ENCODE measurements around the gene FAM81A. TPM values are rescaled to one million over a fixed set of nuclear protein-coding genes. Genes with fewer than 3 reads are reported as not detected.

Gene FAM81A
- total RNA-seq, 1 experiment from 2014 or later, result not detected

DNA sequence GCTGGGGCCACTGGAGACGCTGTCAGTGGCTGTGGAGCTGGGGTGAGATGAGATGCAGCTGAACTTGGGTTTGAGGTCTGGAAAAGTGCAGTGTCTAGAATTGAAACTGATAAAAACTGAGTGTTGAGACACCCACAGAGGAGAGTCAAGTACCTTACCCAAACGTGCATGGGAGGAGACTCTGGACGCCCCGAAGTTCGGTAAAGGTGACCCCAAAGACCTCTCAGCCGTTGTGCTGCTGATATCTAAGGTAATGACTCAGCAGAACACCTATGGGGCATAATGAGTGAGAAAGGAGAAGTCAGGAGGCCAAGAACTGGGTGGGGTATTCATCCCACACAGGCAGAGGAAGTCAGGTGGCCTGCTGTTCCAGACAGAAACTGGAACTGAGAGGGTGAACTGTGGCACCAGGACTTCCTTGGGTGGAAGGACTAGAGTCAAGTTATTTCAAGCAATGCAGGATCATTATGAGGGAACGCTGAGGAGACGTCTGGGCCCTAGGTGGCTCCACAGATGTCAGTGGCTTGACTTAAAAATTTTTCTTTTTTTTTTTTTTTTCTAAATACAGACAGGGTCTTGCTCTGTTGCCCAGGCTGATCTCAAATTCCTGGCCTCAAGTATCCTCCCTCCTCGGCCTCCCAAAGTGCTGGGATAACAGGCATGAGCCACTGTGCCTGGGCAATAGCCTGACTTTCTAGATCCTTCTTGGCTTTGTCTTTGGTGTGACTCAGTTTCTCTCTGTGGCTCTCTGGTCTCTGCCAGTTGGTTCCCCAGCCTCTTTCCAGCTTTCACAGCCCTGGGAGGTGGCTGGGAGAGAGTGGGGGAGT is 105.9 kb downstream of the FAM81A start:
- Histone ChIP-seq H3K79me2 (ENCODE audit: low read length) (no peaks in the 10 kb centered on the region), H3K9me3 (ENCODE audit: low read length) (no peaks in the 10 kb centered on the region), H3K4me1 (ENCODE audit: low read length) (peaks cover 4% of the 10 kb centered on the region), H3K27ac (ENCODE audit: low read length) (no peak overlapping the region), H3K4me3 (ENCODE audit: low read length) (no peak overlapping the region), H3K4me2 (ENCODE audit: low read depth, low read length, poor library complexity, severe bottlenecking) (no peak overlapping the region), H4K20me1 (ENCODE audit: insufficient read depth, low read depth, low read length) (no peaks in the 10 kb centered on the region), H2AFZ (ENCODE audit: low read length) (no peak overlapping the region), H3K27me3 (ENCODE audit: low read length) (no peaks in the 10 kb centered on the region), H3K36me3 (ENCODE audit: insufficient read depth, low read length) (no peaks in the 10 kb centered on the region), H3K9me2 (replicated peaks; ENCODE audit: insufficient read depth, low read length) (no peaks in the 10 kb centered on the region), H3K9ac (ENCODE audit: low read length) (no peak overlapping the region)
- DNase-seq, result no peak

DNA sequence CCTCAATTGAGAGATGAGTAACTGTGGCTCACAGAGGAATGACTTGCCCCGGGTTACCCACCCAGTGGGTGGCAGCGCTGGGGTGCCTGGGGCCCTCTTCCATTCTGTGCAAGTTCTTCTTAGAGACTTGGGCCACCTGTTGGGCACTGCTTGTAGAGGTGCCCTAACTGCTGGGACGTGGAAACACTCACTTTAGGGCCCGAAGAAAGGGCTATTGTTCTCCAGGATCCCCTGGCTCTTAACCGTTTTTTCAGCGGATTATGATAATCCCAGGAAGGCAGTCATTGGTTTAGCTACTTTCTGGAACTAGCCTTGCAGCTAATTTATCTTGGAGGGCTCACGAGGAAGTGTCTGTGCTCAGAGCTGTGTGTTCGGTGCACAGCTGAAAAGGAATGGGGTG is 107.6 kb downstream of the FAM81A start:
- no peaks in the 10 kb centered on the region for H4K20me1 ChIP-seq (ENCODE audit: insufficient read depth, low read depth, low read length)
- H2AFZ ChIP-seq (ENCODE audit: low read length), result no peak overlapping the region
- H3K4me1 ChIP-seq (ENCODE audit: low read length), result peaks cover 4% of the 10 kb centered on the region
- H3K36me3 ChIP-seq (ENCODE audit: insufficient read depth, low read length), result no peaks in the 10 kb centered on the region
- no peak overlapping the region for H3K9ac ChIP-seq (ENCODE audit: low read length)
- H3K79me2 ChIP-seq (ENCODE audit: low read length), result no peaks in the 10 kb centered on the region
- H3K27ac ChIP-seq (ENCODE audit: low read length), result no peak overlapping the region
- no peak for DNase-seq
- no peaks in the 10 kb centered on the region for H3K9me3 ChIP-seq (ENCODE audit: low read length)
- H3K4me2 ChIP-seq (ENCODE audit: low read depth, low read length, poor library complexity, severe bottlenecking), result no peak overlapping the region
- H3K4me3 ChIP-seq (ENCODE audit: low read length), result no peak overlapping the region
- no peaks in the 10 kb centered on the region for H3K9me2 ChIP-seq (replicated peaks; ENCODE audit: insufficient read depth, low read length)
- no peaks in the 10 kb centered on the region for H3K27me3 ChIP-seq (ENCODE audit: low read length)

DNA sequence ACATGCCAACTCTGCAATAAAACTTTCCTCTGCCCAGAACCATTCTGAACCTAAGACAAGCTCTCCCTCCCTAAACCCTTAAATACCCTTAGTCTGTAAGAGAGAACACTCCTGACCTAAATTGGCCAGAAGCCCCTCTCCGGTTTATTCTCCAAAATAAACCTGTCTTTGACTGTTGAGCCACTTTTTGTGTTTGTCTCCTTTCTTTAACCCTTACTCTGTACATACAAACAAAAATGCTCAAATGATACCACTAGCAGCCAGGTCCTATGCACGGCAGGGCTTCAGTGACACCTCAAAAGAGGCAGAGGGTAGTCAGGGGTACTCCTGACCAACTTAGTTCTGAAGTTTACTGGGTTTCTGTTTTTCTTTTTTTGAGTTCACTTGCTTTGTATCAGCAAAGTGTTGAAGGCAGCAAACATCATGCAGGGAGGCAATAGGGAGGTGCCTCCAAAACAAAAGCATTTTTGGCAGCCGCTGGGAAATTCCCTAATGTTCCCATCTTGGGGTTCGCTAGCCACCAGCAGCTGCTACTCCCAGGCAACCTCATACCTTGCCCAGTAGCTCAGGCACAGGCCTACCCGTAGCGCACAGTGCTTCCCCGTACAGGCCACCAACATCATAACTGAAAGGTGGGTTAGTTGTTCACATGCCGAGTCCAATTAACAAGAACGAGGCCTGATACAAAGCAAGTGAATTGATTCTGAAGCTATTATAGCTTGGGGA is 110.7 kb downstream of the FAM81A start:
- no peaks in the 10 kb centered on the region for H3K9me2 ChIP-seq (replicated peaks; ENCODE audit: insufficient read depth, low read length)
- H4K20me1 ChIP-seq (ENCODE audit: insufficient read depth, low read depth, low read length), result no peaks in the 10 kb centered on the region
- no peak overlapping the region for H3K4me2 ChIP-seq (ENCODE audit: low read depth, low read length, poor library complexity, severe bottlenecking)
- no peaks in the 10 kb centered on the region for H3K36me3 ChIP-seq (ENCODE audit: insufficient read depth, low read length)
- H3K4me1 ChIP-seq (ENCODE audit: low read length), result peaks cover 3% of the 10 kb centered on the region
- no peaks in the 10 kb centered on the region for H3K9me3 ChIP-seq (ENCODE audit: low read length)
- no peaks in the 10 kb centered on the region for H3K27me3 ChIP-seq (ENCODE audit: low read length)
- H2AFZ ChIP-seq (ENCODE audit: low read length), result no peak overlapping the region
- DNase-seq, result no peak
- no peak overlapping the region for H3K27ac ChIP-seq (ENCODE audit: low read length)
- no peak overlapping the region for H3K4me3 ChIP-seq (ENCODE audit: low read length)
- H3K79me2 ChIP-seq (ENCODE audit: low read length), result no peaks in the 10 kb centered on the region
- no peak overlapping the region for H3K9ac ChIP-seq (ENCODE audit: low read length)

DNA sequence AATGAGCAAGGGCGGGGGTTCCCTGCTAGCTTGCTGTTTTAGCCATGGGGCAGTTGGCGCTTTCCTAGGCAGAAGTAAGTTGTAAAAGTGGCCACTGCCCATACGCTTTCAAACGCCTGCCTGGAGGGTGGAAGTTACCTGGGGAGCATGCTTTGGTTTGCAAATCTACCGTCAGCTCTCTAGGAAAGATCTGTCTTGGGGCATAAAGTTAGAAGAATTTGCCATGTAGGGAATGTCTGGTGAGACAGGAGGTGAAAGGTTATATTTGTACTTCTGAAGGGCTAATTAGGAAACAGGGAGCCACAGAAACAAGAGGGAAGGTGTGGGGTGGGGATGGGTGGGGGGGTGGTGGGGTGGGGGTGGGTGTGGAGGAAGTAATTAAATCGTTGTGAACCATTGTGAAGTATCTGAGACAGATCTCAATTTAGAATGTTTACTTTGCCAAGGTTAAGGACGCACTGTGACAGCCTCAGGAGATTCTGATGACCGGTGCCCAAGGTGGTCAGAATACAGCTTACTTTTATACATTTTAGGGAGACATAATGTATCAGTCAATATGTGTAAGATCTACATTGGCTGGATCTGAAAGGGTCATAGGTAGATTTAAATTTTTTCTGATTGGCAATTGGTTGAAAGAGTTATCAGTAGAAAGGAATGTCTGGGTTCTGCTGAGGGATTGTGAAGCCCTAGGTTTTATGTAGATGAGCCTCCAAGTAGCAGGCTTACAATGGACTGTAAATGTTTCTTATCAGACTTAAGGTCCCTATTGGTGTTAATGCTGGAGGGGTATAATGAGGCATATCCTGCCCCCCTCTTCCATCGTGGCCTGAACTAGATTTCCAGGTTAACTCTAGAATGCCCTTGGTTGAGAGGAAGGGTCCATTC is 111.6 kb downstream of the FAM81A start:
- no peak overlapping the region for H2AFZ ChIP-seq (ENCODE audit: low read length)

DNA sequence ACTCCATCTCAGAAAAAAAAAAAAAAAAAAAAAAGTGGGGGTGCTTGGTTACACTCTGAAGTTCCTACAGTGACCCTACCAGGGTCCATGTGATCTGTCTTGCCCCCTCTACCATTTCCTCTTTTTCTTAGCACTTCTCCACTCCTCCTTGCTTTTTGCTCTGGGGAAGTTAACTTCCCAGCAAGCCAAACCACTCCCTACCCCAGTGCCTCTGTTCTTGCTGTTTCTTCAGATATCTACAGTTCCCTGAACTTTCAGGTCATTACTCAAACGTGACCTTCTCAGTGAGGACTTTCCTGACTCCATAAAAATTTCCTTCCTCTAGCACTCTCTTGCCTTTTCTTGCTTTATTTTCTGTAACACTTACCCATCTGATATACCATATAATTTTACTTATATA is 112.5 kb downstream of the FAM81A start:
- Histone ChIP-seq H3K36me3 (ENCODE audit: insufficient read depth, low read length) (no peaks in the 10 kb centered on the region), H4K20me1 (ENCODE audit: insufficient read depth, low read depth, low read length) (no peaks in the 10 kb centered on the region), H3K9me2 (replicated peaks; ENCODE audit: insufficient read depth, low read length) (no peaks in the 10 kb centered on the region), H3K4me2 (ENCODE audit: low read depth, low read length, poor library complexity, severe bottlenecking) (no peak overlapping the region), H3K79me2 (ENCODE audit: low read length) (no peaks in the 10 kb centered on the region), H3K27me3 (ENCODE audit: low read length) (no peaks in the 10 kb centered on the region), H2AFZ (ENCODE audit: low read length) (no peak overlapping the region), H3K9ac (ENCODE audit: low read length) (no peak overlapping the region), H3K4me1 (ENCODE audit: low read length) (no peaks in the 10 kb centered on the region), H3K27ac (ENCODE audit: low read length) (no peak overlapping the region), H3K9me3 (ENCODE audit: low read length) (no peaks in the 10 kb centered on the region), H3K4me3 (ENCODE audit: low read length) (no peak overlapping the region)
- no peak for DNase-seq

More for the DNA sequence above, 111.6 kb downstream of the FAM81A start:
- no peak for DNase-seq
- Histone ChIP-seq H3K9me2 (replicated peaks; ENCODE audit: insufficient read depth, low read length) (no peaks in the 10 kb centered on the region), H3K79me2 (ENCODE audit: low read length) (no peaks in the 10 kb centered on the region), H3K4me1 (ENCODE audit: low read length) (no peaks in the 10 kb centered on the region), H4K20me1 (ENCODE audit: insufficient read depth, low read depth, low read length) (no peaks in the 10 kb centered on the region), H3K36me3 (ENCODE audit: insufficient read depth, low read length) (no peaks in the 10 kb centered on the region), H3K4me2 (ENCODE audit: low read depth, low read length, poor library complexity, severe bottlenecking) (no peak overlapping the region), H3K9me3 (ENCODE audit: low read length) (no peaks in the 10 kb centered on the region), H3K27ac (ENCODE audit: low read length) (no peak overlapping the region), H3K9ac (ENCODE audit: low read length) (no peak overlapping the region), H3K4me3 (ENCODE audit: low read length) (no peak overlapping the region), H3K27me3 (ENCODE audit: low read length) (no peaks in the 10 kb centered on the region)

DNA sequence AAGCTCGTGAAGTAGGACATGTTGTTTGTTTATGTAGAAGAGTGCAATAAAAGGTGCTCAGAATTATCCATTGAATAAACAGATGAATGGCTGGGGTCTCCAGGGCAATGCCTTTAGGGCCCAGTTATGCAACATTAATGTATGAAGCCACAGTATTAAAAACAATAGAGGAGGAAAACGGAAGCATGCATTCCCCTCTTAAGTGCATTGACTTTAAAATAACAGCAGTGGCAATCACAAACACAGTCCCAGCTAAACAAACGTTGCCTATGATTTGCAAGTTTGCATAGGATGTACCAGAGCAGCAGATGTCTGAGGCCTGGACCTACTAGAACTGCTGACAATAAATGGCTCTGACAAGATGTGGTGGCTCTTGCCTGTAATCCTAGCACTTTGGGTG is 113.0 kb downstream of the FAM81A start:
- H3K79me2 ChIP-seq (ENCODE audit: low read length), result no peaks in the 10 kb centered on the region
- no peaks in the 10 kb centered on the region for H4K20me1 ChIP-seq (ENCODE audit: insufficient read depth, low read depth, low read length)
- no peak overlapping the region for H2AFZ ChIP-seq (ENCODE audit: low read length)
- H3K4me1 ChIP-seq (ENCODE audit: low read length), result no peaks in the 10 kb centered on the region
- no peaks in the 10 kb centered on the region for H3K36me3 ChIP-seq (ENCODE audit: insufficient read depth, low read length)
- H3K27ac ChIP-seq (ENCODE audit: low read length), result no peak overlapping the region
- H3K27me3 ChIP-seq (ENCODE audit: low read length), result no peaks in the 10 kb centered on the region
- H3K9me3 ChIP-seq (ENCODE audit: low read length), result no peaks in the 10 kb centered on the region
- no peak overlapping the region for H3K9ac ChIP-seq (ENCODE audit: low read length)
- DNase-seq, result no peak
- no peaks in the 10 kb centered on the region for H3K9me2 ChIP-seq (replicated peaks; ENCODE audit: insufficient read depth, low read length)
- no peak overlapping the region for H3K4me3 ChIP-seq (ENCODE audit: low read length)
- no peak overlapping the region for H3K4me2 ChIP-seq (ENCODE audit: low read depth, low read length, poor library complexity, severe bottlenecking)

DNA sequence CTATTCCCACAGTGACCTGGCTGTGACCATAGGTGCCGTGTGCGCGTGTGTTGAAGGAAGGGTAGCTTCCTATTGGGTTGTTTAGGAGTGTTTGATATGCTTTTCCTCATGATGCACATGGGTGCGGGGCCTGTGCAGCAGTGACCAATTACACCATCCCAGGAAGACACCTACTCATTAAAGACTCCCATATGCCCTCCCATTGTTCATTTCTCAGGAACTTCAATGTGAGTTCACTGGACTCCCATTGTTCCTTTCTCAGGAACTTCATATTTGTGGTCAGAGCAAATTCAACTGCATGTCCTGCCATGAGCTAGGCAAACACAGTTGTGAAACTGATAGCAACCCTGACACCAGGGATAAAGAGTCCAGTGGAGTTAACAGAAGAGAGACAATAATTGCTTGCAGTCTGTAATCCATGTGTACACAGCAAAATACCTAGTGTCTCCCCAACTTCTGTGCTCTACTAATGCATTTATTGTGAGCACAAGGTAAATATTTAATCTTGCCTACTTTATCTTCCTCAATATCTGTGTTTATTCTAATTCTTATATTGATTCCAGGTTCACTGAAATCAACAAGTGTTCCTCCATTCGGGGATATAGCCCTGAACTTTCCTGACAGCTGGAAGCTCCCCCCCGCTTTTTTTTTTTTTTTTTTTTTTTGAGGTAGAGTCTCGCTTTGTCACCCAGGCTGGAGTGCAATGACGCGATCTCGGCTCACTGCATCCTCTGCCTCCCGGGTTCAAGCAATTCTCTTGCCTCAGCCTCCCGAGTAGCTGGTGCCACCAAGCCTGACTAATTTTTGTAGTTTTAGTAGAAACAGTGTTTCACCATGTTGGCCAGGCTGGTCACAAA is 116.1 kb downstream of the FAM81A start:
- H2AFZ ChIP-seq (ENCODE audit: low read length), result no peak overlapping the region
- no peak overlapping the region for H3K4me3 ChIP-seq (ENCODE audit: low read length)
- no peaks in the 10 kb centered on the region for H3K27me3 ChIP-seq (ENCODE audit: low read length)
- no peaks in the 10 kb centered on the region for H3K36me3 ChIP-seq (ENCODE audit: insufficient read depth, low read length)
- H3K27ac ChIP-seq (ENCODE audit: low read length), result no peak overlapping the region
- H3K9me3 ChIP-seq (ENCODE audit: low read length), result no peaks in the 10 kb centered on the region
- no peaks in the 10 kb centered on the region for H3K9me2 ChIP-seq (replicated peaks; ENCODE audit: insufficient read depth, low read length)
- H3K79me2 ChIP-seq (ENCODE audit: low read length), result no peaks in the 10 kb centered on the region
- no peaks in the 10 kb centered on the region for H3K4me1 ChIP-seq (ENCODE audit: low read length)
- H3K9ac ChIP-seq (ENCODE audit: low read length), result no peak overlapping the region
- no peaks in the 10 kb centered on the region for H4K20me1 ChIP-seq (ENCODE audit: insufficient read depth, low read depth, low read length)
- no peak for DNase-seq
- H3K4me2 ChIP-seq (ENCODE audit: low read depth, low read length, poor library complexity, severe bottlenecking), result no peak overlapping the region
